Astrocyte (in vitro differentiated cells and primary cell): Measurements from ENCODE around the gene CACNB2. TPM values are rescaled to one million over a fixed set of nuclear protein-coding genes. Genes with fewer than 3 reads are reported as not detected.
A peak's percentile ranks its signal among the peaks of the same experiment; 100 is the strongest.

Source experiments
- DNase-seq: peaks from one replicate; pipeline ENCODE4 v3.0.0-alpha.2; 2010; ENCODE audit warnings: low read depth
- FAIRE-seq: peaks from 2 replicates; lab custom pipeline; 2011; peaks lifted over from hg19 to GRCh38; lab: Jason Lieb, UNC
- H2AFZ ChIP-seq: 2 replicates; pipeline ENCODE4 v1.6.0; 2012; ENCODE audit warnings: low read depth, low read length, inconsistent platforms
- H3K27ac ChIP-seq: 2 replicates; pipeline ENCODE4 v1.5.1; 2011; ENCODE audit warnings: low read depth, low read length, inconsistent platforms
- H3K27me3 ChIP-seq: 2 replicates; pipeline ENCODE4 v1.6.0; 2011; ENCODE audit warnings: low read length, inconsistent platforms; ENCODE audit not compliant: insufficient read depth
- H3K36me3 ChIP-seq: 2 replicates; pipeline ENCODE4 v1.5.1; 2011; ENCODE audit warnings: low read length, inconsistent platforms; ENCODE audit not compliant: insufficient read depth
- H3K4me1 ChIP-seq: 2 replicates; pipeline ENCODE4 v1.5.1; 2011; ENCODE audit warnings: low read length, inconsistent platforms; ENCODE audit not compliant: insufficient read depth
- H3K4me2 ChIP-seq: 2 replicates; pipeline ENCODE4 v1.6.0; 2012; ENCODE audit warnings: low read length, inconsistent platforms
- H3K4me3 ChIP-seq: 2 replicates; pipeline ENCODE4 v1.5.1; 2011; ENCODE audit warnings: low read depth, mild to moderate bottlenecking, low read length, inconsistent platforms; ENCODE audit not compliant: insufficient read depth
- H3K79me2 ChIP-seq: 2 replicates; pipeline ENCODE4 v1.6.0; 2012; ENCODE audit warnings: mild to moderate bottlenecking, low read length, inconsistent platforms; ENCODE audit not compliant: insufficient read depth
- H3K9ac ChIP-seq: 2 replicates; pipeline ENCODE4 v1.6.0; 2012; ENCODE audit warnings: mild to moderate bottlenecking, low read length, inconsistent platforms
- H3K9me3 ChIP-seq: 2 replicates; pipeline ENCODE4 v1.5.1; 2012; ENCODE audit warnings: low read depth, mild to moderate bottlenecking, low read length, inconsistent platforms; ENCODE audit not compliant: insufficient read depth
- H4K20me1 ChIP-seq: 2 replicates; pipeline ENCODE4 v1.6.0; 2012; ENCODE audit warnings: low read length, inconsistent platforms; ENCODE audit not compliant: insufficient read depth
- H3K27ac Mint-ChIP-seq: one replicate; pipeline ENCODE4 v1.8.0; 2021; ENCODE audit warnings: mild to moderate bottlenecking, mixed read lengths; ENCODE audit not compliant: unreplicated experiment
- H3K27me3 Mint-ChIP-seq: one replicate; pipeline ENCODE4 v1.8.0; 2021; ENCODE audit warnings: low read depth, mixed read lengths; ENCODE audit not compliant: unreplicated experiment
- H3K36me3 Mint-ChIP-seq: one replicate; pipeline ENCODE4 v1.8.0; 2021; ENCODE audit warnings: low read depth, mixed read lengths; ENCODE audit not compliant: unreplicated experiment
- H3K4me1 Mint-ChIP-seq: one replicate; pipeline ENCODE4 v1.8.0; 2021; ENCODE audit warnings: low read depth, mixed read lengths; ENCODE audit not compliant: unreplicated experiment
- H3K4me3 Mint-ChIP-seq: one replicate; pipeline ENCODE4 v1.8.0; 2021; ENCODE audit warnings: mild to moderate bottlenecking, moderate library complexity, mixed read lengths; ENCODE audit not compliant: unreplicated experiment
- H3K9me3 Mint-ChIP-seq: one replicate; pipeline ENCODE4 v1.8.0; 2021; ENCODE audit warnings: mild to moderate bottlenecking, mixed read lengths; ENCODE audit not compliant: unreplicated experiment
- EZH2 ChIP-seq: IDR thresholded peaks from 2 replicates; pipeline ENCODE4 v1.6.1; 2012; ENCODE audit warnings: mild to moderate bottlenecking, low read length, inconsistent platforms; ENCODE audit not compliant: insufficient read depth
- total RNA-seq: library from RNA; stranded (reverse); gene quantifications from 2 replicates; pipeline ENCODE4 v1.2.1, GENCODE V29; 2021
- TF ChIP-seq, protein P1 (sequence below): IDR thresholded peaks from 2 replicates; pipeline ENCODE4 v1.5.1; 2011; ENCODE audit warnings: low read depth, mild to moderate bottlenecking, inconsistent platforms, low read length, moderate library complexity; ENCODE audit not compliant: insufficient read depth

The CACNB2 gene
- total RNA-seq, 1 donor from 2014 or later = 0.66 TPM

DNA sequence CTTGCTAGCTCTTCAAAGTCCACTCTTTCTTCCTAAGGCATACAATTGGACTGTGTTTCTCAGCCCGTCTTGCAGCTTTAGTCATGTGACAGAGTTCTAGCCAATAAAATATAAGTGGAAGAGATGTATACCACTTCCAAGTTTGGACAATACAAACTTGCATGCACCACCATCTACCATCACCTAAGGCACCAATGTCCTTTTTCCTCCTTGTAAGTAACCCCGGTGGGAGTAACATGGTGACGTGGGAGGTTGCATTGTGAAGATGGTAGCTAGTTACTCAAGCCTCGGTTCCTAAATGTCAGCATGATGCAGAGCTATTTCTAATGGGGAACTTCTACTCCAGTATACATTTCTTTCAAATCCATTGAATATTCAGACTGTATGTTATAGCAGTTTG is 5.3 kb upstream of the CACNB2 start:
- H2AFZ ChIP-seq = no peak overlapping the region
- H3K4me2 ChIP-seq = no peak overlapping the region
- H3K4me3 Mint-ChIP-seq = no peak overlapping the region
- no peaks in the 10 kb centered on the region for H4K20me1 ChIP-seq
- peaks cover 2% of the 10 kb centered on the region for H3K4me1 ChIP-seq
- no peak for DNase-seq
- H3K27me3 Mint-ChIP-seq = peaks cover 6% of the 10 kb centered on the region
- no peak overlapping the region for H3K27ac ChIP-seq
- no peak for TF ChIP-seq EZH2
- no peaks in the 10 kb centered on the region for H3K79me2 ChIP-seq
- no peak overlapping the region for H3K9ac ChIP-seq
- H3K36me3 Mint-ChIP-seq = no peaks in the 10 kb centered on the region
- no peaks in the 10 kb centered on the region for H3K9me3 ChIP-seq
- no peaks in the 10 kb centered on the region for H3K9me3 Mint-ChIP-seq
- no peak overlapping the region for H3K27ac Mint-ChIP-seq
- no peak overlapping the region for H3K4me3 ChIP-seq
- FAIRE-seq = no peak
- H3K4me1 Mint-ChIP-seq = peaks cover 4% of the 10 kb centered on the region
- no peaks in the 10 kb centered on the region for H3K27me3 ChIP-seq
- no peaks in the 10 kb centered on the region for H3K36me3 ChIP-seq

DNA sequence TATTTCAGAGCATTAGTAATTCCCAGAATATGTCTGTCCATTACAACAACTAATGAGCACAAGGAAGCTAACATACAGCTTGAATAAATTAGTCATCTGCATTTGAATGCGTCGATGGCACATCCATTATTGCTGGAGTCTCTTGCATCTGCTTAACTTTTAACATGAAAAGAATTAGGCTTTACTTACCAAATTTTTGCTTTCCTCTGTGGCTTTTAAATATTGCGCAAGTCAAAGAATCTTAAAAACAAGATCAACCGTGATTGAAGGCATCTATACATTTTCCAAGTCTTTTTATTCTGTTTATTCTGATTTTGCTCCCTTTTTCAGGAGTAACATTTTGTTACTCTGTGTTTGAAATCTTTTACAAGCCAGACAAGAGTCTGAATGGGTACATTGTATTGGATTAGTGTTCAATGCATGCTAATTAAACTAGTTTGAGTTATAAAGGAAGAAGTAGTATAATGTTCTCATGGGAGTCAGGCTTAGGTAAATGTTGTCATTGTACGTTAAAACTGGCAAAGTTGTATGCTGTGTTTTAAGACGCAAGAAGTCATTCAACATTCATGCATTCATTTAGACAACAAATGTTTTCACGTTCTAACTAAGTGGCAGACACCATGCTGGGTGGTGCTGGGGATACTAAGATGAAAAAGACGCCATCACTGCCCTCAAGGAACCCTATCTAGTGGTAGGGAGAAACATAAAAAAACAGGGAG is 4.0 kb upstream of the CACNB2 start:
- Mint-ChIP-seq H3K4me1 (peaks cover 4% of the 10 kb centered on the region), H3K27me3 (peaks cover 7% of the 10 kb centered on the region), H3K4me3 (no peak overlapping the region), H3K36me3 (no peaks in the 10 kb centered on the region), H3K27ac (no peak overlapping the region), H3K9me3 (no peaks in the 10 kb centered on the region)
- no peak overlapping the region for H2AFZ ChIP-seq
- no peak overlapping the region for H3K9ac ChIP-seq
- H3K4me2 ChIP-seq = peak overlapping the region; percentile 7
- H3K9me3 ChIP-seq = no peaks in the 10 kb centered on the region
- no peak overlapping the region for H3K27ac ChIP-seq
- H4K20me1 ChIP-seq = no peaks in the 10 kb centered on the region
- H3K36me3 ChIP-seq = no peaks in the 10 kb centered on the region
- no peaks in the 10 kb centered on the region for H3K27me3 ChIP-seq
- no peaks in the 10 kb centered on the region for H3K79me2 ChIP-seq
- TF ChIP-seq, protein P1, sequence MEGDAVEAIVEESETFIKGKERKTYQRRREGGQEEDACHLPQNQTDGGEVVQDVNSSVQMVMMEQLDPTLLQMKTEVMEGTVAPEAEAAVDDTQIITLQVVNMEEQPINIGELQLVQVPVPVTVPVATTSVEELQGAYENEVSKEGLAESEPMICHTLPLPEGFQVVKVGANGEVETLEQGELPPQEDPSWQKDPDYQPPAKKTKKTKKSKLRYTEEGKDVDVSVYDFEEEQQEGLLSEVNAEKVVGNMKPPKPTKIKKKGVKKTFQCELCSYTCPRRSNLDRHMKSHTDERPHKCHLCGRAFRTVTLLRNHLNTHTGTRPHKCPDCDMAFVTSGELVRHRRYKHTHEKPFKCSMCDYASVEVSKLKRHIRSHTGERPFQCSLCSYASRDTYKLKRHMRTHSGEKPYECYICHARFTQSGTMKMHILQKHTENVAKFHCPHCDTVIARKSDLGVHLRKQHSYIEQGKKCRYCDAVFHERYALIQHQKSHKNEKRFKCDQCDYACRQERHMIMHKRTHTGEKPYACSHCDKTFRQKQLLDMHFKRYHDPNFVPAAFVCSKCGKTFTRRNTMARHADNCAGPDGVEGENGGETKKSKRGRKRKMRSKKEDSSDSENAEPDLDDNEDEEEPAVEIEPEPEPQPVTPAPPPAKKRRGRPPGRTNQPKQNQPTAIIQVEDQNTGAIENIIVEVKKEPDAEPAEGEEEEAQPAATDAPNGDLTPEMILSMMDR = no peak
- no peak overlapping the region for H3K4me3 ChIP-seq
- peaks cover 5% of the 10 kb centered on the region for H3K4me1 ChIP-seq
- FAIRE-seq (no peak), DNase-seq (peak; percentile 49)

- H4K20me1 ChIP-seq = no peaks in the 10 kb centered on the region
- Mint-ChIP-seq H3K4me1 (peaks cover 8% of the 10 kb centered on the region), H3K4me3 (no peak overlapping the region), H3K27me3 (peaks cover 7% of the 10 kb centered on the region), H3K9me3 (no peaks in the 10 kb centered on the region), H3K27ac (no peak overlapping the region), H3K36me3 (no peaks in the 10 kb centered on the region)
- no peak overlapping the region for H3K4me2 ChIP-seq
- H3K27me3 ChIP-seq = peaks cover under 1% of the 10 kb centered on the region
- H3K9ac ChIP-seq = no peak overlapping the region
- H3K79me2 ChIP-seq = no peaks in the 10 kb centered on the region
- no peak for FAIRE-seq
- DNase-seq = no peak
- no peak overlapping the region for H2AFZ ChIP-seq
- no peak overlapping the region for H3K27ac ChIP-seq
- no peak for TF ChIP-seq EZH2
- TF ChIP-seq, protein P1 = no peak
- H3K4me1 ChIP-seq = peaks cover 9% of the 10 kb centered on the region
- no peaks in the 10 kb centered on the region for H3K9me3 ChIP-seq
- no peaks in the 10 kb centered on the region for H3K36me3 ChIP-seq
- no peak overlapping the region for H3K4me3 ChIP-seq
Observed at GRCh38 chr10:18137111-18137510, 3.1 kb upstream of the CACNB2 start.
